GM19328 (cell line): ENCODE data around the gene ERICH6.

Experiments used
- ATAC-seq: cut with Tn5 transposase; IDR thresholded peaks from one replicate; pipeline ENCODE4 v1.9.1; 2021; ENCODE audit warnings: mild to moderate bottlenecking, moderate library complexity; ENCODE audit not compliant: unreplicated experiment

ERICH6 gene

GRCh38 chr3:150736903-150737832, 33.4 kb upstream of the ERICH6 start:
- ATAC-seq: no peak

- ATAC-seq: no peak
Measured at GRCh38 chr3:150736316-150736719, 32.6 kb upstream of the ERICH6 start.

- ATAC-seq: no peak
Measured at GRCh38 chr3:150734795-150735119, 31.0 kb upstream of the ERICH6 start.

- no peak for ATAC-seq
Measured at GRCh38 chr3:150733936-150734794, 30.4 kb upstream of the ERICH6 start.

GRCh38 chr3:150733373-150733935, 29.7 kb upstream of the ERICH6 start:
- no peak for ATAC-seq

- ATAC-seq: no peak
Measured at GRCh38 chr3:150729682-150730360, 26.1 kb upstream of the ERICH6 start.

GRCh38 chr3:150727653-150728502, 24.2 kb upstream of the ERICH6 start:
- ATAC-seq: no peak

- ATAC-seq: no peak
Measured at GRCh38 chr3:150725548-150725947, 21.8 kb upstream of the ERICH6 start.

GRCh38 chr3:150723946-150724345, 20.2 kb upstream of the ERICH6 start:
- ATAC-seq: no peak

- no peak for ATAC-seq
Measured at GRCh38 chr3:150722267-150722666, 18.5 kb upstream of the ERICH6 start.

- ATAC-seq: no peak
Measured at GRCh38 chr3:150721285-150722130, 17.8 kb upstream of the ERICH6 start.

GRCh38 chr3:150720444-150720843, 16.7 kb upstream of the ERICH6 start:
- ATAC-seq: no peak

GRCh38 chr3:150710097-150710496, 6.4 kb upstream of the ERICH6 start:
- no peak for ATAC-seq

GRCh38 chr3:150703299-150703755, 393 bp downstream of the ERICH6 start:
- peak; percentile 30 for ATAC-seq

- no peak for ATAC-seq
Measured at GRCh38 chr3:150699068-150699639, 4.6 kb downstream of the ERICH6 start.

- ATAC-seq: no peak
Measured at GRCh38 chr3:150697646-150698045, 6.1 kb downstream of the ERICH6 start.

- ATAC-seq: no peak
Measured at GRCh38 chr3:150691414-150692040, 12.2 kb downstream of the ERICH6 start.

- no peak for ATAC-seq
Measured at GRCh38 chr3:150687613-150688012, 16.1 kb downstream of the ERICH6 start.
